HEK293T (cell line): ENCODE data around the gene UGT2B28.

Experiments used
- BHLHE40 ChIP-seq: fragments of 450-650 bp; IDR thresholded peaks from 2 replicates; pipeline ENCODE4 v1.6.1; 2016; ENCODE audit warnings: mild to moderate bottlenecking, moderate library complexity, borderline replicate concordance
- CTBP1 ChIP-seq: fragments of 450-650 bp; IDR thresholded peaks from 2 replicates; pipeline ENCODE4 v1.6.1; 2016; ENCODE audit warnings: borderline replicate concordance
- FOXK2 ChIP-seq: fragments of 450-650 bp; IDR thresholded peaks from 2 replicates; pipeline ENCODE4 v1.6.1; 2016; ENCODE audit warnings: mild to moderate bottlenecking
- FOXM1 ChIP-seq: fragments of 450-650 bp; IDR thresholded peaks from 2 replicates; pipeline ENCODE4 v1.6.1; 2017; ENCODE audit warnings: mild to moderate bottlenecking, borderline replicate concordance
- HDGF ChIP-seq: fragments of 450-650 bp; IDR thresholded peaks from 2 replicates; pipeline ENCODE4 v1.6.1; 2017; ENCODE audit warnings: antibody characterized with exemption, borderline replicate concordance
- L3MBTL2 ChIP-seq: fragments of 450-650 bp; conservative IDR thresholded peaks from 2 replicates; pipeline ENCODE4 v1.6.1; 2016; ENCODE audit warnings: mild to moderate bottlenecking
- NFRKB ChIP-seq: fragments of 450-650 bp; IDR thresholded peaks from 2 replicates; pipeline ENCODE4 v1.6.1; 2016; ENCODE audit warnings: mild to moderate bottlenecking, moderate library complexity
- PKNOX1 ChIP-seq: fragments of 450-650 bp; IDR thresholded peaks from 2 replicates; pipeline ENCODE4 v1.6.1; 2016
- SP1 ChIP-seq: fragments of 450-650 bp; IDR thresholded peaks from 2 replicates; pipeline ENCODE4 v1.6.1; 2017
- SUZ12 ChIP-seq: fragments of 450-650 bp; IDR thresholded peaks from 2 replicates; pipeline ENCODE4 v1.6.1; 2016; ENCODE audit warnings: mild to moderate bottlenecking
- ZNF384 ChIP-seq: fragments of 450-650 bp; IDR thresholded peaks from 2 replicates; pipeline ENCODE4 v1.6.1; 2016

GRCh38 chr4:69322055-69322454 lies 41.8 kb downstream of the UGT2B28 start:
- TF ChIP-seq HDGF (no peak), PKNOX1 (no peak), L3MBTL2 (no peak), SUZ12 (no peak), BHLHE40 (no peak), SP1 (no peak), CTBP1 (no peak), FOXM1 (no peak), ZNF384 (no peak), NFRKB (no peak), FOXK2 (no peak)
